Breast epithelium (tissue), 4 donors: ENCODE results near the gene KIF26B. TPM values are rescaled to one million over a fixed set of nuclear protein-coding genes. Genes with fewer than 3 reads are reported as not detected.

Experiments
- DNase-seq, 2 donors: peaks; one replicate each; pipeline ENCODE4 v3.0.0-alpha.2; 2019; ENCODE audit warnings: low spot score in 2 of 2
- H3K27ac ChIP-seq, 2 donors: fragments of 200-600 bp; sonication (generic) in 1 of 2; one replicate each; pipeline ENCODE4 v1.5.1; 2016 to 2019; ENCODE audit warnings: mild to moderate bottlenecking in 1 of 2
- H3K27me3 ChIP-seq, 2 donors: fragments of 200-600 bp; sonication (generic) in 1 of 2; one replicate each; pipeline versions ENCODE4 v1.5.1 to v1.6.0; 2017 to 2019; ENCODE audit warnings: control low read depth in 1 of 2, mild to moderate bottlenecking in 1 of 2
- H3K36me3 ChIP-seq: fragments of 200-600 bp; one replicate; pipeline ENCODE4 v1.5.1; 2019
- H3K4me1 ChIP-seq, 2 donors: fragments of 200-600 bp; sonication (generic); one replicate each; pipeline ENCODE4 v1.5.1; 2016 to 2019; ENCODE audit warnings: control low read depth in 1 of 2
- H3K4me3 ChIP-seq, 3 donors: fragments of 200-600 bp; sonication (generic); 1 replicate in 2 of 3; 2 replicates in 1 of 3; pipeline ENCODE4 v1.5.1; 2016 to 2019; ENCODE audit warnings: mild to moderate bottlenecking in 3 of 3, moderate library complexity in 2 of 3
- H3K9me3 ChIP-seq, 2 donors: fragments of 200-600 bp; sonication (generic) in 1 of 2; one replicate each; pipeline ENCODE4 v1.5.1; 2016 to 2019; ENCODE audit warnings: control low read depth in 1 of 2
- POLR2A ChIP-seq: fragments of 450-650 bp; IDR thresholded peaks from one replicate; pipeline ENCODE4 v1.6.1; 2016; ENCODE audit warnings: antibody characterized with exemption, mild to moderate bottlenecking, moderate library complexity
- POLR2AphosphoS5 ChIP-seq, 3 donors: sonication (generic); formaldehyde crosslinking; IDR thresholded peaks; one replicate each; pipeline ENCODE4 v1.6.1; 2017; ENCODE audit warnings: antibody characterized with exemption in 3 of 3
- intact Hi-C: fragments of 100-400 bp; cut with DNase I; formaldehyde crosslinking; loops from one replicate; pipeline ENCODE4 v1.15.1; 2023; ENCODE audit warnings: low total_unique reads
- total RNA-seq, 3 donors: library from RNA; depleted of rRNA; stranded (reverse); fragments of >200 nt; gene quantifications; one replicate each; pipeline ENCODE4 v1.1.0, GENCODE V29; 2016
- TF ChIP-seq, protein P1 (sequence below), 3 donors: fragments of 450-650 bp; IDR thresholded peaks; one replicate each; pipeline ENCODE4 v1.5.1; 2016 to 2017; ENCODE audit warnings: antibody characterized with exemption in 3 of 3, mild to moderate bottlenecking in 3 of 3, moderate library complexity in 3 of 3

KIF26B gene
- total RNA-seq, 3 donors from 2014 or later = 0.32 to 1.0 (median 0.33) TPM

DNA sequence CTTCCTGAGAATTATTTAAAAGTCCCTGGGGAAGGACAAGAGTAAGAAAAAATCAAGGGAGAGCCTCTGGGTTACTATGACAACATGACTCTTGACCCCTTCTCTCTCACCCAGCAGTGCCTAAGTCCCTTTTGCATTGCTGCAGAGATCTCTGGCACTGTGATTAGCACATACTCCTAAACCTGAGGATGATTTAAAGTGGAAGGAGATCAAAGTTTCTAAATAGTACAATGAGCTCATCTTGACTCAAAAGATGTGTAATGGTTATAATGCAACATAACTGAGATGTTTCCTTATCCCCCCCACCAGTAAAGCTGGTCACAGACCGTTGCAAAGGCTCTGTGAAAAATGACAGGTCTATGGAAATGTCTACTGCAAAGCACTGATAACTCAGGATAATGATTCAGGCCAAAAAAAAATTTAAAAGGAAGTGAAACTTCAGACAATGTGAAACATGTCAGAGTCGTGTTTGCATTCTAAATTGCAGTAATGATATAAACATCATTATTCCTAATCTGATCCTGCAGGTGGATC lies 519.2 kb downstream of the KIF26B start:
- DNase-seq = no peak
- Histone ChIP-seq H3K27me3 (no peaks in the 10 kb centered on the region), H3K4me1 (no peaks in the 10 kb centered on the region), H3K36me3 (no peaks in the 10 kb centered on the region), H3K4me3 (no peak overlapping the region), H3K27ac (no peak overlapping the region), H3K9me3 (no peaks in the 10 kb centered on the region)
- no peak for TF ChIP-seq POLR2A
- intact Hi-C loops = no loop called here

- H3K27me3 ChIP-seq = no peaks in the 10 kb centered on the region
- H3K4me1 ChIP-seq = no peaks in the 10 kb centered on the region
- no peak for DNase-seq
- TF ChIP-seq, protein P1, sequence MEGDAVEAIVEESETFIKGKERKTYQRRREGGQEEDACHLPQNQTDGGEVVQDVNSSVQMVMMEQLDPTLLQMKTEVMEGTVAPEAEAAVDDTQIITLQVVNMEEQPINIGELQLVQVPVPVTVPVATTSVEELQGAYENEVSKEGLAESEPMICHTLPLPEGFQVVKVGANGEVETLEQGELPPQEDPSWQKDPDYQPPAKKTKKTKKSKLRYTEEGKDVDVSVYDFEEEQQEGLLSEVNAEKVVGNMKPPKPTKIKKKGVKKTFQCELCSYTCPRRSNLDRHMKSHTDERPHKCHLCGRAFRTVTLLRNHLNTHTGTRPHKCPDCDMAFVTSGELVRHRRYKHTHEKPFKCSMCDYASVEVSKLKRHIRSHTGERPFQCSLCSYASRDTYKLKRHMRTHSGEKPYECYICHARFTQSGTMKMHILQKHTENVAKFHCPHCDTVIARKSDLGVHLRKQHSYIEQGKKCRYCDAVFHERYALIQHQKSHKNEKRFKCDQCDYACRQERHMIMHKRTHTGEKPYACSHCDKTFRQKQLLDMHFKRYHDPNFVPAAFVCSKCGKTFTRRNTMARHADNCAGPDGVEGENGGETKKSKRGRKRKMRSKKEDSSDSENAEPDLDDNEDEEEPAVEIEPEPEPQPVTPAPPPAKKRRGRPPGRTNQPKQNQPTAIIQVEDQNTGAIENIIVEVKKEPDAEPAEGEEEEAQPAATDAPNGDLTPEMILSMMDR (IDR thresholded peaks at IDR 0.05) = no peak
- TF ChIP-seq POLR2A (no peak), POLR2AphosphoS5 (IDR thresholded peaks at IDR 0.05) (no peak)
- no peaks in the 10 kb centered on the region for H3K9me3 ChIP-seq
- H3K4me3 ChIP-seq = no peak overlapping the region
- intact Hi-C loops = no loop called here
- no peak overlapping the region for H3K27ac ChIP-seq
- H3K36me3 ChIP-seq = no peaks in the 10 kb centered on the region
Measured at GRCh38 chr1:245677461-245678240, 522.9 kb downstream of the KIF26B start.

GRCh38 chr1:245678860-245679411 lies 524.2 kb downstream of the KIF26B start:
- intact Hi-C loops = no loop called here
- H3K27me3 ChIP-seq = no peaks in the 10 kb centered on the region
- H3K4me1 ChIP-seq = no peaks in the 10 kb centered on the region
- no peak overlapping the region for H3K27ac ChIP-seq
- TF ChIP-seq, protein P1 (IDR thresholded peaks at IDR 0.05) = no peak
- TF ChIP-seq POLR2AphosphoS5 (IDR thresholded peaks at IDR 0.05) (no peak), POLR2A (no peak)
- DNase-seq = no peak
- H3K4me3 ChIP-seq = no peak overlapping the region
- H3K9me3 ChIP-seq = no peaks in the 10 kb centered on the region
- no peaks in the 10 kb centered on the region for H3K36me3 ChIP-seq

- DNase-seq = no peak
- H3K9me3 ChIP-seq = no peaks in the 10 kb centered on the region
- no peaks in the 10 kb centered on the region for H3K36me3 ChIP-seq
- H3K4me1 ChIP-seq = no peaks in the 10 kb centered on the region
- intact Hi-C loops = no loop called here
- H3K27me3 ChIP-seq = no peaks in the 10 kb centered on the region
- TF ChIP-seq POLR2A (no peak), POLR2AphosphoS5 (IDR thresholded peaks at IDR 0.05) (no peak)
- TF ChIP-seq, protein P1 (IDR thresholded peaks at IDR 0.05) = no peak
- no peak overlapping the region for H3K4me3 ChIP-seq
- no peak overlapping the region for H3K27ac ChIP-seq
Measured at GRCh38 chr1:245679821-245680780, 525.3 kb downstream of the KIF26B start.
